ENCODE measurements around the gene PDE9A.

The PDE9A gene

GRCh38 chr21:42661688-42662429 is 8.4 kb downstream of the PDE9A start:
- Histone ChIP-seq H3K27ac (replicated peaks) (no peak overlapping the region), H3K27me3 (ENCODE audit: insufficient read depth, poor library complexity, severe bottlenecking) (peaks cover 4% of the 10 kb centered on the region), H3K4me3 (replicated peaks; ENCODE audit: insufficient read depth, low read length) (no peak overlapping the region)
- DNase-seq (ENCODE audit: low read depth in 1 of 2, low spot score in 1 of 2) = no peak
- TF ChIP-seq POLR2AphosphoS5 (IDR thresholded peaks at IDR 0.05; ENCODE audit: low read depth) (no peak), SPI1 (IDR thresholded peaks at IDR 0.05; ENCODE audit: borderline replicate concordance, low read depth) (no peak), GABPA (IDR thresholded peaks at IDR 0.05; ENCODE audit: low read depth) (no peak), REST (IDR thresholded peaks at IDR 0.05; ENCODE audit: insufficient replicate concordance, low read depth) (no peak), CTCF (IDR thresholded peaks at IDR 0.05; ENCODE audit: insufficient read depth, low read length) (no peak)

- Histone ChIP-seq H3K27ac (replicated peaks) (no peak overlapping the region), H3K27me3 (ENCODE audit: insufficient read depth, poor library complexity, severe bottlenecking) (peaks cover 4% of the 10 kb centered on the region), H3K4me3 (replicated peaks; ENCODE audit: insufficient read depth, low read length) (no peak overlapping the region)
- TF ChIP-seq CTCF (IDR thresholded peaks at IDR 0.05; ENCODE audit: insufficient read depth, low read length) (no peak), REST (IDR thresholded peaks at IDR 0.05; ENCODE audit: insufficient replicate concordance, low read depth) (no peak), POLR2AphosphoS5 (IDR thresholded peaks at IDR 0.05; ENCODE audit: low read depth) (no peak), SPI1 (IDR thresholded peaks at IDR 0.05; ENCODE audit: borderline replicate concordance, low read depth) (no peak), GABPA (IDR thresholded peaks at IDR 0.05; ENCODE audit: low read depth) (no peak)
- no peak for DNase-seq (ENCODE audit: low read depth in 1 of 2, low spot score in 1 of 2)
Measured at GRCh38 chr21:42662430-42663199, 9.2 kb downstream of the PDE9A start.

GRCh38 chr21:42663200-42663750 is 9.9 kb downstream of the PDE9A start:
- no peak overlapping the region for H3K4me3 ChIP-seq (replicated peaks; ENCODE audit: insufficient read depth, low read length)
- TF ChIP-seq SPI1 (IDR thresholded peaks at IDR 0.05; ENCODE audit: borderline replicate concordance, low read depth) (no peak), CTCF (IDR thresholded peaks at IDR 0.05; ENCODE audit: insufficient read depth, low read length) (no peak), REST (IDR thresholded peaks at IDR 0.05; ENCODE audit: insufficient replicate concordance, low read depth) (no peak), POLR2AphosphoS5 (IDR thresholded peaks at IDR 0.05; ENCODE audit: low read depth) (no peak), GABPA (IDR thresholded peaks at IDR 0.05; ENCODE audit: low read depth) (no peak)
- H3K27me3 ChIP-seq (ENCODE audit: insufficient read depth, poor library complexity, severe bottlenecking) = peaks cover 4% of the 10 kb centered on the region
- no peak for DNase-seq (ENCODE audit: low read depth in 1 of 2, low spot score in 1 of 2)
- no peak overlapping the region for H3K27ac ChIP-seq (replicated peaks)
